IMR-90 (cell line): ENCODE results near the gene EIF4EBP2. TPM values are rescaled to one million over a fixed set of nuclear protein-coding genes. Genes with fewer than 3 reads are reported as not detected.

Source experiments
- ATAC-seq: fragments of 200-7000 bp; cut with Tn5 transposase; 2 replicates; pipeline ENCODE4 v1.9.1; 2020; ENCODE audit warnings: low read depth, mild to moderate bottlenecking, moderate library complexity
- BruUV-seq: library from RNA; stranded (reverse); fragments of 400-500 nt; replicated peaks from 2 replicates; lab custom pipeline; 2021; lab: Mats Ljungman, UMichigan
- CTCF ChIA-PET: fragments of 300-600 bp; formaldehyde crosslinking; extraction: SDS; loops from one replicate; lab custom pipeline; 2021; ENCODE audit warnings: antibody characterized with exemption; lab: Yijun Ruan, JAX
- POLR2A ChIA-PET: fragments of 300-600 bp; sonication (Branson Sonifier 250); formaldehyde crosslinking; loops from one replicate; lab custom pipeline; 2022; ENCODE audit warnings: antibody characterized with exemption; ENCODE audit not compliant: unreplicated experiment; lab: Charles Lee
- DNase-seq: peaks from one replicate; pipeline ENCODE4 v3.0.0; 2013
- H2AFZ ChIP-seq: replicated peaks from 2 replicates; pipeline ENCODE3; 2013; ENCODE audit warnings: low read length, mild to moderate bottlenecking; ENCODE audit not compliant: poor library complexity
- H2AK5ac ChIP-seq: 2 replicates; pipeline ENCODE4 v1.6.1; 2013; ENCODE audit warnings: low read depth, low read length, inconsistent platforms
- H2AK9ac ChIP-seq: replicated peaks from 2 replicates; pipeline ENCODE3; 2013; ENCODE audit warnings: mild to moderate bottlenecking, low read depth, low read length, moderate library complexity; ENCODE audit not compliant: poor library complexity
- H2BK120ac ChIP-seq: 2 replicates; pipeline ENCODE4 v1.6.1; 2013; ENCODE audit warnings: low read depth, low read length, inconsistent platforms
- H2BK15ac ChIP-seq: 3 replicates; pipeline ENCODE4 v1.6.1; 2013; ENCODE audit warnings: low read depth, low read length, inconsistent platforms
- H2BK20ac ChIP-seq: 2 replicates; pipeline ENCODE4 v1.6.1; 2013; ENCODE audit warnings: low read depth, mild to moderate bottlenecking, inconsistent platforms, low read length, moderate library complexity
- H2BK5ac ChIP-seq: 2 replicates; pipeline ENCODE4 v1.6.1; 2013; ENCODE audit warnings: mild to moderate bottlenecking, low read depth, low read length, inconsistent platforms; ENCODE audit not compliant: poor library complexity, severe bottlenecking
- H3K14ac ChIP-seq: replicated peaks from 2 replicates; pipeline ENCODE4 v1.6.1; 2013; ENCODE audit warnings: low read depth, low read length, inconsistent platforms
- H3K18ac ChIP-seq: 2 replicates; pipeline ENCODE4 v1.6.1; 2013; ENCODE audit warnings: low read depth, low read length, control low read depth
- H3K23ac ChIP-seq: 2 replicates; pipeline ENCODE4 v1.6.1; 2013; ENCODE audit warnings: low read depth, low read length, inconsistent platforms
- H3K27ac ChIP-seq: 2 replicates; pipeline ENCODE4 v1.5.1; 2013; ENCODE audit warnings: mild to moderate bottlenecking, control low read depth, low read length; ENCODE audit not compliant: insufficient read depth
- H3K27me3 ChIP-seq: 2 replicates; pipeline ENCODE4 v1.6.1; 2013; ENCODE audit warnings: low read length; ENCODE audit not compliant: control insufficient read depth, insufficient read depth
- H3K36me3 ChIP-seq: 2 replicates; pipeline ENCODE4 v1.6.1; 2013; ENCODE audit warnings: low read length, mixed read lengths; ENCODE audit not compliant: control insufficient read depth, insufficient read depth
- H3K4ac ChIP-seq: 2 replicates; pipeline ENCODE4 v1.6.1; 2013; ENCODE audit warnings: low read depth, low read length, inconsistent platforms
- H3K4me1 ChIP-seq: 2 replicates; pipeline ENCODE4 v1.6.1; 2013; ENCODE audit warnings: low read length, mixed read lengths; ENCODE audit not compliant: control insufficient read depth, insufficient read depth
- H3K4me2 ChIP-seq: 2 replicates; pipeline ENCODE4 v1.6.1; 2013; ENCODE audit warnings: low read depth, mild to moderate bottlenecking, control low read depth, low read length, moderate library complexity
- H3K4me3 ChIP-seq: 2 replicates; pipeline ENCODE4 v1.5.1; 2013; ENCODE audit warnings: low read depth, mild to moderate bottlenecking, control low read depth, low read length, moderate library complexity; ENCODE audit not compliant: insufficient read depth
- H3K56ac ChIP-seq: 2 replicates; pipeline ENCODE4 v1.6.1; 2013; ENCODE audit warnings: low read length, inconsistent platforms; ENCODE audit not compliant: insufficient read depth; ENCODE audit errors: extremely low read depth
- H3K79me1 ChIP-seq, 2 experiments: 2 replicates each; pipeline ENCODE4 v1.6.1; 2013; ENCODE audit warnings: low read length in 2 of 2, inconsistent platforms in 1 of 2, low read depth in 1 of 2
- H3K9ac ChIP-seq: 2 replicates; pipeline ENCODE4 v1.6.1; 2013; ENCODE audit warnings: low read depth, low read length, control low read depth
- H3K9me1 ChIP-seq: 2 replicates; pipeline ENCODE4 v1.6.1; 2013; ENCODE audit warnings: low read length, inconsistent platforms; ENCODE audit not compliant: insufficient read depth
- H3K9me3 ChIP-seq: 2 replicates; pipeline ENCODE4 v1.6.1; 2013; ENCODE audit warnings: low read length; ENCODE audit not compliant: control insufficient read depth, insufficient read depth
- H4K20me1 ChIP-seq: 2 replicates; pipeline ENCODE4 v1.6.1; 2013; ENCODE audit warnings: low read length, inconsistent platforms; ENCODE audit not compliant: insufficient read depth
- H4K5ac ChIP-seq: 2 replicates; pipeline ENCODE4 v1.6.1; 2013; ENCODE audit warnings: mild to moderate bottlenecking, low read depth, low read length, control low read depth
- H4K8ac ChIP-seq, 2 experiments: 2 replicates each; pipeline ENCODE4 v1.6.1; 2013; ENCODE audit warnings: low read depth in 2 of 2, low read length in 2 of 2, control low read depth in 1 of 2, inconsistent platforms in 1 of 2
- H4K91ac ChIP-seq: 2 replicates; pipeline ENCODE4 v1.6.1; 2013; ENCODE audit warnings: low read depth, low read length, inconsistent platforms; ENCODE audit not compliant: insufficient read depth
- BHLHE40 ChIP-seq: fragments of 150-350 bp; IDR thresholded peaks from 2 replicates; pipeline ENCODE4 v1.6.1; 2016; ENCODE audit warnings: mild to moderate bottlenecking, low read depth, low read length
- CEBPB ChIP-seq: IDR thresholded peaks from 2 replicates; pipeline ENCODE4 v1.6.1; 2012; ENCODE audit warnings: low read depth, low read length, improper control_type of control experiment
- CHD1 ChIP-seq: IDR thresholded peaks from 2 replicates; pipeline ENCODE4 v1.6.1; 2012; ENCODE audit warnings: low read depth, low read length, improper control_type of control experiment
- FOS ChIP-seq: fragments of 150-350 bp; IDR thresholded peaks from 2 replicates; pipeline ENCODE4 v1.6.1; 2016; ENCODE audit warnings: low read depth, low read length
- MAFK ChIP-seq: IDR thresholded peaks from 2 replicates; pipeline ENCODE4 v1.6.1; 2012; ENCODE audit warnings: low read depth, low read length, improper control_type of control experiment
- MAZ ChIP-seq: IDR thresholded peaks from 2 replicates; pipeline ENCODE4 v1.6.1; 2012; ENCODE audit warnings: low read depth, mild to moderate bottlenecking, low read length, improper control_type of control experiment, moderate library complexity, borderline replicate concordance
- MXI1 ChIP-seq: IDR thresholded peaks from 2 replicates; pipeline ENCODE4 v1.6.1; 2012; ENCODE audit warnings: low read depth, mild to moderate bottlenecking, low read length, moderate library complexity, borderline replicate concordance
- NFE2L2 ChIP-seq: fragments of 150-350 bp; IDR thresholded peaks from 2 replicates; pipeline ENCODE4 v1.6.1; 2016; ENCODE audit warnings: low read depth, mild to moderate bottlenecking, low read length
- POLR2A ChIP-seq: IDR thresholded peaks from 2 replicates; pipeline ENCODE4 v1.6.1; 2012; ENCODE audit warnings: mild to moderate bottlenecking, low read depth, low read length
- RAD21 ChIP-seq: IDR thresholded peaks from 2 replicates; pipeline ENCODE4 v1.6.1; 2012; ENCODE audit warnings: low read length, improper control_type of control experiment
- RCOR1 ChIP-seq: IDR thresholded peaks from 2 replicates; pipeline ENCODE4 v1.6.1; 2012; ENCODE audit warnings: mild to moderate bottlenecking, low read length, improper control_type of control experiment; ENCODE audit not compliant: insufficient replicate concordance
- RFX5 ChIP-seq: IDR thresholded peaks from 2 replicates; pipeline ENCODE4 v1.8.0; 2012; ENCODE audit warnings: low read depth, mild to moderate bottlenecking, low read length, moderate library complexity
- SMC3 ChIP-seq: fragments of 150-350 bp; IDR thresholded peaks from 2 replicates; pipeline ENCODE4 v1.6.1; 2016; ENCODE audit warnings: low read depth, mild to moderate bottlenecking, antibody characterized with exemption, low read length, moderate library complexity
- WGBS, 2 experiments: methylation state at CpG; one replicate each; pipeline versions ENCODE4 v1.1.5 to v1.1.7; 2013; ENCODE audit warnings: missing lambda C conversion rate in 2 of 2; ENCODE audit not compliant: insufficient read length in 1 of 2; ENCODE audit errors: extremely low coverage in 2 of 2; 5-methylcytosine and 5-hydroxymethylcytosine counted together
- dilution Hi-C: fragments of 300-500 bp; cut with HindIII; formaldehyde crosslinking; loops from one replicate; pipeline ENCODE4 v1.14.3; 2018; ENCODE audit warnings: low sequenced_read_pairs; ENCODE audit not compliant: unreplicated experiment
- in situ Hi-C: fragments of 300-500 bp; cut with MboI; formaldehyde crosslinking; loops from 3 replicates; pipeline ENCODE4 v1.14.3; 2019; ENCODE audit warnings: low sequenced_read_pairs, inconsistent platforms, mixed read lengths
- intact Hi-C: fragments of 100-400 bp; cut with micrococcal nuclease; formaldehyde crosslinking; loops from 2 replicates; pipeline ENCODE4 v1.10.0; 2022
- polyA plus RNA-seq, 3 experiments: library from polyadenylated mRNA; depleted of rRNA; stranded (reverse); fragments of >200 nt; gene quantifications; 2 replicates each; pipeline ENCODE4 v1.2.3, GENCODE V29; 2012; ENCODE audit warnings: low replicate concordance in 1 of 3
- total RNA-seq: library from RNA; depleted of rRNA; stranded (reverse); fragments of >200 nt; gene quantifications from 2 replicates; pipeline ENCODE4 v1.2.3, GENCODE V29; 2012
- TF ChIP-seq, protein P1 (sequence below): fragments of 150-350 bp; IDR thresholded peaks from 2 replicates; pipeline ENCODE4 v1.6.1; 2016; ENCODE audit warnings: low read depth, mild to moderate bottlenecking, low read length, moderate library complexity, borderline replicate concordance
- TF ChIP-seq, protein P2 (sequence below): conservative IDR thresholded peaks from 2 replicates; pipeline ENCODE4 v1.5.1; 2012; ENCODE audit warnings: mild to moderate bottlenecking, low read depth, low read length, improper control_type of control experiment
- TF ChIP-seq, protein P3 (sequence below): fragments of 150-350 bp; IDR thresholded peaks from 2 replicates; pipeline ENCODE4 v1.6.1; 2017; ENCODE audit warnings: mild to moderate bottlenecking, antibody characterized with exemption, low read length, low read depth

The EIF4EBP2 gene
- total and polyA plus RNA-seq, 2 of the 4 experiments (the other 2 are of a cell fraction), result 13.7 to 15.6 TPM

DNA sequence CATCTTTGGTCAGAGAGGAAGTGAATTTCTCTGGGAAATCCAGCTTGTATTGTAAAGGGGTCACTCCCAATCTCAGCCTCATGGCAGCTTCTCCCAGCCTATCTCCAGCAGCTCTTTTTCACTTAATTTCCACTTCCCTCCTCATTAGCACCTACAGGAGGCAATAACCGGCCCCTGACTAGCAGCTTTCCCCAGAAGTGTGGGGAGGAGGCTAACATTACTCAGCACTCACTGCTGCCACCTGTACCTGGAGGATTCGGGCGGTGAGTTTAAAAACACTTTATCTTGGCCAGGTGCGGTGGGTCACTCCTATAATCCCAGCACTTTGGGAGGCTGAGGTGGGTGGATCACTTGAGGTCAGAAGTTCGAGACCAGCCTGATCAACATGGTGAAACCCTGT is 33.8 kb downstream of the EIF4EBP2 start:
- no peak overlapping the region for H3K56ac ChIP-seq
- dilution Hi-C loops, result no loop called here
- H2BK20ac ChIP-seq, result no peak overlapping the region
- no peak overlapping the region for H2BK5ac ChIP-seq
- in situ Hi-C loops, result no loop called here
- no peak overlapping the region for H2BK120ac ChIP-seq
- H3K23ac ChIP-seq, result no peak overlapping the region
- H3K27ac ChIP-seq, result no peak overlapping the region
- peaks cover 45% of the 10 kb centered on the region for H3K27me3 ChIP-seq
- no peaks in the 10 kb centered on the region; the same call in 1 of the 2 replicates for H3K9me3 ChIP-seq
- H3K9me1 ChIP-seq, result no peaks in the 10 kb centered on the region
- H4K20me1 ChIP-seq, result peaks cover 6% of the 10 kb centered on the region
- no peak overlapping the region for H2AK9ac ChIP-seq
- no peak overlapping the region for H2BK15ac ChIP-seq
- no peaks in the 10 kb centered on the region for H3K79me1 ChIP-seq
- H2AFZ ChIP-seq, result no peak overlapping the region
- H3K18ac ChIP-seq, result no peak overlapping the region
- no peak overlapping the region for H4K91ac ChIP-seq
- DNase-seq (no peak), ATAC-seq (no peak)
- peaks cover 3% of the 10 kb centered on the region; the same call in 1 of the 2 replicates for H3K4me1 ChIP-seq
- no peak overlapping the region for H2AK5ac ChIP-seq
- H3K36me3 ChIP-seq, result no peaks in the 10 kb centered on the region; the same call in 1 of the 2 replicates
- ChIA-PET CTCF (no interaction called here), POLR2A (no interaction called here)
- WGBS, 2 experiments, result no CpG with 5 or more reads among the region's 5 CpGs
- no peak overlapping the region for H3K4me2 ChIP-seq
- H4K8ac ChIP-seq, result no peak overlapping the region
- BruUV-seq, result no TSS peak
- no peak overlapping the region for H3K4ac ChIP-seq
- H3K9ac ChIP-seq, result no peak overlapping the region
- no peak overlapping the region for H4K5ac ChIP-seq
- intact Hi-C loops, result no loop called here
- no peak overlapping the region for H3K14ac ChIP-seq
- no peak for TF ChIP-seq CEBPB
- no peak for TF ChIP-seq NFE2L2
- TF ChIP-seq MXI1, result no peak
- TF ChIP-seq POLR2A, result no peak
- TF ChIP-seq, protein P1, sequence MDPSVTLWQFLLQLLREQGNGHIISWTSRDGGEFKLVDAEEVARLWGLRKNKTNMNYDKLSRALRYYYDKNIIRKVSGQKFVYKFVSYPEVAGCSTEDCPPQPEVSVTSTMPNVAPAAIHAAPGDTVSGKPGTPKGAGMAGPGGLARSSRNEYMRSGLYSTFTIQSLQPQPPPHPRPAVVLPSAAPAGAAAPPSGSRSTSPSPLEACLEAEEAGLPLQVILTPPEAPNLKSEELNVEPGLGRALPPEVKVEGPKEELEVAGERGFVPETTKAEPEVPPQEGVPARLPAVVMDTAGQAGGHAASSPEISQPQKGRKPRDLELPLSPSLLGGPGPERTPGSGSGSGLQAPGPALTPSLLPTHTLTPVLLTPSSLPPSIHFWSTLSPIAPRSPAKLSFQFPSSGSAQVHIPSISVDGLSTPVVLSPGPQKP, result no peak
- no peak for TF ChIP-seq BHLHE40
- no peak for TF ChIP-seq SMC3
- TF ChIP-seq MAZ, result no peak
- TF ChIP-seq MAFK, result no peak
- TF ChIP-seq, protein P2, sequence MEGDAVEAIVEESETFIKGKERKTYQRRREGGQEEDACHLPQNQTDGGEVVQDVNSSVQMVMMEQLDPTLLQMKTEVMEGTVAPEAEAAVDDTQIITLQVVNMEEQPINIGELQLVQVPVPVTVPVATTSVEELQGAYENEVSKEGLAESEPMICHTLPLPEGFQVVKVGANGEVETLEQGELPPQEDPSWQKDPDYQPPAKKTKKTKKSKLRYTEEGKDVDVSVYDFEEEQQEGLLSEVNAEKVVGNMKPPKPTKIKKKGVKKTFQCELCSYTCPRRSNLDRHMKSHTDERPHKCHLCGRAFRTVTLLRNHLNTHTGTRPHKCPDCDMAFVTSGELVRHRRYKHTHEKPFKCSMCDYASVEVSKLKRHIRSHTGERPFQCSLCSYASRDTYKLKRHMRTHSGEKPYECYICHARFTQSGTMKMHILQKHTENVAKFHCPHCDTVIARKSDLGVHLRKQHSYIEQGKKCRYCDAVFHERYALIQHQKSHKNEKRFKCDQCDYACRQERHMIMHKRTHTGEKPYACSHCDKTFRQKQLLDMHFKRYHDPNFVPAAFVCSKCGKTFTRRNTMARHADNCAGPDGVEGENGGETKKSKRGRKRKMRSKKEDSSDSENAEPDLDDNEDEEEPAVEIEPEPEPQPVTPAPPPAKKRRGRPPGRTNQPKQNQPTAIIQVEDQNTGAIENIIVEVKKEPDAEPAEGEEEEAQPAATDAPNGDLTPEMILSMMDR, result no peak
- TF ChIP-seq, protein P3, sequence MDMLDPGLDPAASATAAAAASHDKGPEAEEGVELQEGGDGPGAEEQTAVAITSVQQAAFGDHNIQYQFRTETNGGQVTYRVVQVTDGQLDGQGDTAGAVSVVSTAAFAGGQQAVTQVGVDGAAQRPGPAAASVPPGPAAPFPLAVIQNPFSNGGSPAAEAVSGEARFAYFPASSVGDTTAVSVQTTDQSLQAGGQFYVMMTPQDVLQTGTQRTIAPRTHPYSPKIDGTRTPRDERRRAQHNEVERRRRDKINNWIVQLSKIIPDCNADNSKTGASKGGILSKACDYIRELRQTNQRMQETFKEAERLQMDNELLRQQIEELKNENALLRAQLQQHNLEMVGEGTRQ, result no peak
- no peak for TF ChIP-seq RAD21
- no peak for TF ChIP-seq FOS
- TF ChIP-seq CHD1, result no peak
- TF ChIP-seq RFX5, result no peak
- TF ChIP-seq RCOR1, result no peak
- no peak overlapping the region for H3K4me3 ChIP-seq
